ENCODE results near the gene KLHDC3. TPM values are rescaled to one million over a fixed set of nuclear protein-coding genes. Genes with fewer than 3 reads are reported as not detected.
A peak's percentile ranks its signal among the peaks of the same experiment; 100 is the strongest.

Gene KLHDC3
- total RNA-seq, 1 donor from 2014 or later = 70.3 TPM

- DNase-seq (ENCODE audit: low read depth) = no peak
- peaks cover 4% of the 10 kb centered on the region for H3K36me3 ChIP-seq (ENCODE audit: control insufficient read depth, insufficient read depth, low read length)
- no peaks in the 10 kb centered on the region for H3K27me3 ChIP-seq (ENCODE audit: control insufficient read depth, insufficient read depth, low read length)
- H3K4me3 ChIP-seq (ENCODE audit: low read depth, low read length) = no peak overlapping the region
- TF ChIP-seq CTCF (IDR thresholded peaks at IDR 0.05; ENCODE audit: insufficient read depth, low read length, poor library complexity, severe bottlenecking) = no peak
These were observed 33.9 kb downstream of the KLHDC3 start for GRCh38 chr6:43047998-43048397.

- TF ChIP-seq CTCF (IDR thresholded peaks at IDR 0.05; ENCODE audit: insufficient read depth, low read length, poor library complexity, severe bottlenecking) = no peak
- Histone ChIP-seq H3K4me3 (ENCODE audit: low read depth, low read length) (no peak overlapping the region), H3K27me3 (ENCODE audit: control insufficient read depth, insufficient read depth, low read length) (no peaks in the 10 kb centered on the region), H3K36me3 (ENCODE audit: control insufficient read depth, insufficient read depth, low read length) (peaks cover 4% of the 10 kb centered on the region)
- DNase-seq (ENCODE audit: low read depth) = no peak
These were observed 36.9 kb downstream of the KLHDC3 start for GRCh38 chr6:43050981-43051380.

- no peak for TF ChIP-seq CTCF (IDR thresholded peaks at IDR 0.05; ENCODE audit: insufficient read depth, low read length, poor library complexity, severe bottlenecking)
- H3K36me3 ChIP-seq (ENCODE audit: control insufficient read depth, insufficient read depth, low read length) = peaks cover 4% of the 10 kb centered on the region
- peak overlapping the region; percentile 62 for H3K4me3 ChIP-seq (ENCODE audit: low read depth, low read length)
- no peaks in the 10 kb centered on the region for H3K27me3 ChIP-seq (ENCODE audit: control insufficient read depth, insufficient read depth, low read length)
- no peak for DNase-seq (ENCODE audit: low read depth)
These were observed 38.3 kb downstream of the KLHDC3 start for GRCh38 chr6:43052225-43052841.

GRCh38 chr6:43052842-43053544 is 38.9 kb downstream of the KLHDC3 start:
- DNase-seq (ENCODE audit: low read depth) = no peak
- Histone ChIP-seq H3K27me3 (ENCODE audit: control insufficient read depth, insufficient read depth, low read length) (no peaks in the 10 kb centered on the region), H3K36me3 (ENCODE audit: control insufficient read depth, insufficient read depth, low read length) (peaks cover 4% of the 10 kb centered on the region), H3K4me3 (ENCODE audit: low read depth, low read length) (peak overlapping the region; percentile 62)
- no peak for TF ChIP-seq CTCF (IDR thresholded peaks at IDR 0.05; ENCODE audit: insufficient read depth, low read length, poor library complexity, severe bottlenecking)

GRCh38 chr6:43053545-43054205 is 39.6 kb downstream of the KLHDC3 start, which contains the start of gene CUL7:
CUL7 (minus strand) TSS chr6:43053851; CDS start chr6:43052788, 1,063 bp downstream.
- no peaks in the 10 kb centered on the region for H3K27me3 ChIP-seq (ENCODE audit: control insufficient read depth, insufficient read depth, low read length)
- TF ChIP-seq CTCF (IDR thresholded peaks at IDR 0.05; ENCODE audit: insufficient read depth, low read length, poor library complexity, severe bottlenecking) = no peak
- peak; percentile 84 for DNase-seq (ENCODE audit: low read depth)
- H3K4me3 ChIP-seq (ENCODE audit: low read depth, low read length) = peak within 1 kb of the TSS; percentile 62
- peaks cover 2% of the 10 kb centered on the region for H3K36me3 ChIP-seq (ENCODE audit: control insufficient read depth, insufficient read depth, low read length)

Measured in kidney epithelial cell (primary cell).